Kidney (tissue), 14 donors: Measurements from ENCODE around the gene ZNF775. TPM values are rescaled to one million over a fixed set of nuclear protein-coding genes. Genes with fewer than 3 reads are reported as not detected.
A peak's percentile ranks its signal among the peaks of the same experiment; 100 is the strongest.

Source experiments
- DNase-seq, 5 donors: peaks; one replicate each; pipeline ENCODE4 v3.0.0-alpha.2; 2013 to 2020
- FAIRE-seq: peaks from 2 replicates; lab custom pipeline; 2012; peaks lifted over from hg19 to GRCh38; lab: Jason Lieb, UNC
- H3K27ac ChIP-seq, 2 donors: one replicate each; pipeline ENCODE4 v1.7.0; 2013; ENCODE audit warnings: low read depth in 2 of 2, low read length in 2 of 2, inconsistent platforms in 1 of 2
- H3K27me3 ChIP-seq: one replicate; pipeline ENCODE4 v1.7.1; 2013; ENCODE audit warnings: low read length, inconsistent platforms; ENCODE audit not compliant: control insufficient read depth, insufficient read depth
- H3K36me3 ChIP-seq, 3 donors: one replicate each; pipeline versions ENCODE4 v1.7.0 to v1.7.1; 2013; ENCODE audit warnings: low read length in 3 of 3, control low read depth in 1 of 3, inconsistent platforms in 1 of 3; ENCODE audit not compliant: insufficient read depth in 3 of 3, control insufficient read depth in 2 of 3
- H3K4me1 ChIP-seq, 3 donors: one replicate each; pipeline versions ENCODE4 v1.7.0 to v1.7.1; 2013; ENCODE audit warnings: low read length in 3 of 3, inconsistent platforms in 1 of 3, low read depth in 1 of 3; ENCODE audit not compliant: control insufficient read depth in 2 of 3, insufficient read depth in 2 of 3
- H3K4me3 ChIP-seq, 3 donors: one replicate each; pipeline versions ENCODE4 v1.7.0 to v1.8.1; 2013; ENCODE audit warnings: low read length in 3 of 3, control low read depth in 1 of 3, inconsistent platforms in 1 of 3
- H3K9ac ChIP-seq, 3 donors: one replicate each; pipeline versions ENCODE4 v1.7.0 to v1.7.1; 2013; ENCODE audit warnings: low read length in 3 of 3, control low read depth in 1 of 3, inconsistent platforms in 1 of 3
- H3K9me3 ChIP-seq, 3 donors: one replicate each; pipeline versions ENCODE4 v1.7.0 to v1.7.1; 2013; ENCODE audit warnings: low read length in 3 of 3, control low read depth in 1 of 3, inconsistent platforms in 1 of 3; ENCODE audit not compliant: control insufficient read depth in 2 of 3, insufficient read depth in 1 of 3
- CTCF ChIP-seq: IDR thresholded peaks from 3 replicates; pipeline ENCODE4 v1.5.1; 2012; ENCODE audit warnings: mild to moderate bottlenecking, moderate library complexity, borderline replicate concordance; ENCODE audit not compliant: insufficient read depth; ENCODE audit errors: extremely low read depth
- intact Hi-C: fragments of 100-400 bp; cut with DNase I; formaldehyde crosslinking; loops from one replicate; pipeline ENCODE4 v1.11.1; 2022
- polyA plus RNA-seq: library from polyadenylated mRNA; stranded (reverse); fragments of 350-450 nt; fragmentation: Illumina TruSeq; extraction: RNeasy Lipid Tissue Mini Kit (QIAGEN cat#74804); gene quantifications from one replicate; pipeline ENCODE4 v1.2.3, GENCODE V29; 2014; ENCODE audit warnings: low read depth, low replicate concordance; ENCODE audit not compliant: insufficient read depth
- total RNA-seq: library from RNA; stranded (reverse); fragmentation: NEBNext Ultra II Directional; extraction: Animal tissue kit (Norgen Biotek cat#: 25700); gene quantifications from one replicate; pipeline ENCODE4 v1.2.1, GENCODE V29; 2021
- donor health status: control.
- donor health status: control.
- donor health status: control.
- donor health status: control.
- donor health status: control.
- donor health status: DM: yes; HTN: yes; CAD: no.
- donor health status: Normal renal cell carcinoma (clear cell type).

The ZNF775 gene
- total and polyA plus RNA-seq, 2 donors from 2014 or later = 3.7 to 5.2 TPM

- intact Hi-C loops = no loop called here
These were observed 580 bp downstream of the ZNF775 start for GRCh38 chr7:150379441-150380379.

GRCh38 chr7:150380463-150380862 lies 1.3 kb downstream of the ZNF775 start:
- intact Hi-C loops = no loop called here
- peaks cover 0 to 20% (median 16%) of the 10 kb centered on the region in 3 donors for H3K4me1 ChIP-seq
- no peaks in the 10 kb centered on the region for H3K27me3 ChIP-seq
- no peaks in the 10 kb centered on the region for H3K9me3 ChIP-seq
- H3K36me3 ChIP-seq = no peaks in the 10 kb centered on the region
- peak overlapping the region in 1 of 3 donors; percentile 61 for H3K4me3 ChIP-seq
- no peak overlapping the region for H3K27ac ChIP-seq
- no peak for TF ChIP-seq CTCF
- peak overlapping the region in 1 of 3 donors; percentile 26 for H3K9ac ChIP-seq
- FAIRE-seq (no peak), DNase-seq (peak in 1 of 5 donors; percentile 53)

More at GRCh38 chr7:150379441-150380379, 580 bp downstream of the ZNF775 start:
- no peak for TF ChIP-seq CTCF
- peak in 1 of 5 donors; percentile 78 for DNase-seq
- no peaks in the 10 kb centered on the region for H3K36me3 ChIP-seq
- no peaks in the 10 kb centered on the region for H3K27me3 ChIP-seq
- no peak for FAIRE-seq
- H3K27ac ChIP-seq = peak overlapping the region; percentile 74
- peak overlapping the region; percentile 3 to 86 (median 70) for H3K9ac ChIP-seq
- peak overlapping the region; percentile 61 to 85 (median 79) for H3K4me3 ChIP-seq
- peaks cover 0 to 20% (median 16%) of the 10 kb centered on the region in 3 donors for H3K4me1 ChIP-seq
- H3K9me3 ChIP-seq = no peaks in the 10 kb centered on the region

- no peaks in the 10 kb centered on the region for H3K36me3 ChIP-seq
- DNase-seq (peak in 1 of 5 donors; percentile 49), FAIRE-seq (no peak)
- H3K9ac ChIP-seq = peak overlapping the region in 1 of 3 donors; percentile 26
- no peak overlapping the region for H3K27ac ChIP-seq
- H3K4me1 ChIP-seq = peaks cover 0 to 20% (median 13%) of the 10 kb centered on the region in 3 donors
- H3K9me3 ChIP-seq = no peaks in the 10 kb centered on the region
- TF ChIP-seq CTCF = no peak
- intact Hi-C loops = no loop called here
- H3K4me3 ChIP-seq = no peak overlapping the region
- H3K27me3 ChIP-seq = no peaks in the 10 kb centered on the region
These were observed 2.0 kb downstream of the ZNF775 start for GRCh38 chr7:150381096-150381495.
